GM21515 (cell line): ENCODE measurements around the gene GALNT10.

Experiments used
- ATAC-seq: cut with Tn5 transposase; IDR thresholded peaks from one replicate; pipeline ENCODE4 v1.9.1; 2021; ENCODE audit not compliant: unreplicated experiment

GALNT10 gene

GRCh38 chr5:154264549-154265196 lies 74.1 kb downstream of the GALNT10 start:
- ATAC-seq, result no peak

DNA sequence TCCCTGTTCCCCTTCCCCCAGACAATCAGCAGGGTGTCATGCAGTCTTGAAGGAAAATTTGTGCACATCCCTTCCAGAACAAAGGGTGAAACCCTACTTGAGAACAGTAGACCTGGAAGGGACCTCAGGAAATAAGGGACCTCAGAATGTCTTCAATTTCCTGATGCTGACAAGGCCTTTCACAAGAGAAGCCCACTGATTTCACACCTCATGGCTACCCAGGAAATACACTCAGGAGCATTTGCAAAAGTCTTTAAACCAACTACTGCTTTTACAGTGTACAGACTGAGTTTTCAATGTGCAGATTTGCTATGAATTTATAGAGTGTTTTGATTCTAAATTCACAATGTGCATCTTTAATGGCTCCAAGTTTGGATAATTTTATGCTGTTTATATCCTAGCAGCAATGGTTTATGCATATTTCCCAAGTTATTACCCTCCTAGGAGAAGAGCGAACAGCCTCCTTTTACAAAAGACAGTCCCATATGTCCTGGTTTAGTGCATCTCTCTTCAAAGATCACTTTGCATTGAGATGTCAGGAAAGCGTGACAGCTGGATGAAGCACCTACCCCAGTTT lies 74.8 kb downstream of the GALNT10 start:
- no peak for ATAC-seq

DNA sequence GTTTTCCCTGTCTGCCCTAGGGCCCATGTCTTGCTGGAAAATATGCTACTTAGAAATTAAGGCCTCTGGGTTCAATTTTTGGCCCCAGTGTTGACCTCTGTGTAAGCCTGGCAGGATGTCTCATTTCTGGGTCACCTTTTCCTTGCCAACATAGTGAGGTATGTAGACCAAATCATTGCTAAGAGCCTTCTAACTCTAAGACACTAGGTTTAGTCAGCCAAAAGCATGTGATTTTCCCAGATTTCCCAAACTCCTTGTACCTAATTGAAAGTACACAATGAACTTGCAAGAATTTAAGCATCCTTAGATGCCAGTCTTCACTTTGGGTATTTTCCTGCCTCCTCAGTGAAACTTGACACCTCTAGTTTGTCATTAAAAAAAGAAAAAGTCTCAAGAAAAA lies 77.0 kb downstream of the GALNT10 start:
- no peak for ATAC-seq

DNA sequence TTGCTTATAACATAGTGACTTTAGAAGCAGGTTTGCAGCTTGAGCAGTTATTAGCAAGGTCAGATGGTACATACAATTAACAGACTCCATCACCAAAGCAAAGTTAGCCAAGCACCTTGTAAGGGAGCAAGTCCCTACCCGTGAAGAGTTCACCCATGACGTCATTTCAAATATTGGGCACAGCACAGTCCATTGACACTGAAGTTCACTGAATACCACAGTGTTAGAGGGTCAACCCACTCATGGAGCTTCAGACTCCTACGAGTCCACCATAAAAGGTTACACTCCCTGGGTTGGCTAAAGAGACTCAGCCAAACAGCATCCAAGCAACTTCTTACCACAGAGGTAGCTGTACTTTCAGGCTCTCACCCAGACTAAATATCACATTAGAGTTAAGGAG lies 77.5 kb downstream of the GALNT10 start:
- ATAC-seq, result no peak

DNA sequence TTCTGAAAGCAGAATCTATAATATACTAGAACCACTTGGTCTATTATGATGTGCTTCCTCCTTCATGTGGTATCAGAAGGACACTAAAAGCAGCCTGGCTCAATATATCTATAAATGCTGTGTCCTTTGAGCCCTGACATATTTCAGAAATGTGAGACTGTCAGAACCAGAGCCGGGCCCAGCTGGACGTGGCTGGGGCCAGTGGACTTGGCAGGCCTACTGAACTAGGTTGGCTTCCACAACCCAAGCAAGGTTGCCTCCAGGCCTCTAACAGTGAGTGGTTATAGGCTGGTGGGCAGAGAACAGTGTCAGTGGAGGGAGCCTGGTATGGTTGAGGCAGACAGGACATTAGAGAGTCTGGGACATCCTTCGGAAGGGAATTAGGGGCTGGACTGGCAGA lies 78.9 kb downstream of the GALNT10 start:
- no peak for ATAC-seq

GRCh38 chr5:154271466-154271865 lies 80.9 kb downstream of the GALNT10 start:
- ATAC-seq, result no peak

- no peak for ATAC-seq
Measured at GRCh38 chr5:154271936-154272514, 81.5 kb downstream of the GALNT10 start.

GRCh38 chr5:154273028-154273617 lies 82.6 kb downstream of the GALNT10 start:
- peak; percentile 65 for ATAC-seq

GRCh38 chr5:154273963-154274827 lies 83.7 kb downstream of the GALNT10 start:
- ATAC-seq, result no peak

GRCh38 chr5:154274828-154275185 lies 84.3 kb downstream of the GALNT10 start:
- no peak for ATAC-seq

GRCh38 chr5:154275566-154275965 lies 85.0 kb downstream of the GALNT10 start:
- no peak for ATAC-seq

DNA sequence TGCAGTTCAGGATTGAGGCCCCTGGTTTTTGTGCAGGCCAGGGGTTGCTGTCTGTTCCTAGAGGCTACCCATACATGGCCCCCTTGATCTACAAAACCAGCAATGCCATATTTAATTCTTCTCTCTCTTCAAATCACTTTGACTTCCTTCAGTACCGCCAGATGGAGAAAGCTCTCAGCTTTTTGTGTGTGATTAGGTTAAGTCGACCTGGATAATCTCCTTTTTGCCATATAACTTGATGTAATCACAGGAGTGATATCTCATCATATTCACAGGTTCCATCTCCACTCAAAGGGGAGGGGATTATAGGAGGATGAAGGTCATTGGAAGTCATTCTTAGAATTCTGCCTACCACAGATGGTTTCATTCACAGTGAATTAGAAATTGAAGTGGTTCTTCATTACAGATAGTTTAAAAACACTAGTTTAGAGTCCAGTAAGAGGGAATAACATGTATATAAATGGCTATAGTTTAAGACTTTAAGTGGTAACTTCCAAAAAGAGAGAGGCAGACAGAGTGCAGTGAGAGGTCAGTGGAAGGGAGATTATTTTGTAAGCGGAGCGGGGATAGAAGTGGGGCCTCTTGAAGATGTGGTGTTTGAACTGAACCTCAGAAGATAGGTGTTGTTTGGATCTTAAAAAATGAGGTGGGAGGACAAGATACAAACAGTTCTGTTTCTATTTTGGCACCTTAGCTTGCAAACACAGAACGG lies 85.9 kb downstream of the GALNT10 start:
- ATAC-seq, result no peak

DNA sequence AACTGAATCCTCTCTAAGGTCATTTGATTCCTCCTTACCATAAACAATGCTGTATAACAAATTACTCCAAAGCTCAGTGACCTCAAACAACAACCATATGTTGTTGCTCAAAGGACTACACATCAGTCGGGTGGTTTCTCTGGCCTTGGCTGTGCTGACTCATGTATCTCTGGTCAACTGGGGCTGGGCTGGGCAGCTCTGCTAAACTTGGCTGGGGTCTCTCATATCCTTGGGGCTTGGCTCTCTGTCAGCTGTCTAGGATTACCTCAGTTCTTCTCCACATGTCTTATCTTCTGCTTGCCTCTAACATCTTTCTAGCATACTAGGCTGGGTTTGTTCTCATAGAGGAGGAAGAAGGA lies 86.4 kb downstream of the GALNT10 start:
- no peak for ATAC-seq

- no peak for ATAC-seq
Measured at GRCh38 chr5:154277499-154277898, 87.0 kb downstream of the GALNT10 start.

DNA sequence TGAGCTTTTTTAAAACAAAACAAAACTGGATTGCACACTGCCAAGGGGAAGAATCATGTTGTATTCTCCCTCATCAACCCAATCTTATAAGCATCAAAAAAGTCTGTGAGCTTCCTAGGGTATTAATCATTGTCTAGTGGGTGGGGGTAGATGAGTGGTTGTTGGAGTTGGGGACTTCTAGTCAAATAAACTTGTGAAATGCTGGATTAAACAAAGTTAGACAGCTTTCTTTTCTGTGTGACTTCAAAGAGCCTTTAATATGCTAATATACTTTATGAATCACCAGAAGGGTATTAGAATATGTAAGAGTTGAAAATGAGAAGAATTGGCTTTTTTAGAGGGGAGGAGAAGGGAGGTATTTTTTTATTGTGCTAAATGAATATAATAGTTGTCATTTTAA lies 87.7 kb downstream of the GALNT10 start:
- ATAC-seq, result no peak

DNA sequence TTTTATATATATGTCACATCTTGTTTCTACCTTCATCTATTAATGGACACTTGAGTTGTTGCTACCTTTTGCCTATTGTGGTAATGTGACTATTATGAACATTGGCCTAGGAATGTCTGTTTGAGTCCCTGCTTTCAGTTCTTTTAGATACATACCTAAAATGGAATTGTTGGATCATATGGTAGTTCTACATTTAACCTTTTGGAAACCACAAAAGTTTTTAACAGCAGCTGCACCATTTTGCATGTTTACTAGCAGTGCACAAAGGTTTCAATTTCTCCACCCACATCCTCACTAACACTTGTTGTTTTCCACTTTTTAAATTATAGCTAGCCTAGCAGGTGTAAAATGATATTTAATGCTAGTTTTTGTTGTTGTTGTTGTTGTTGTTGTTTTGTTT lies 88.4 kb downstream of the GALNT10 start:
- peak; percentile 54 for ATAC-seq

DNA sequence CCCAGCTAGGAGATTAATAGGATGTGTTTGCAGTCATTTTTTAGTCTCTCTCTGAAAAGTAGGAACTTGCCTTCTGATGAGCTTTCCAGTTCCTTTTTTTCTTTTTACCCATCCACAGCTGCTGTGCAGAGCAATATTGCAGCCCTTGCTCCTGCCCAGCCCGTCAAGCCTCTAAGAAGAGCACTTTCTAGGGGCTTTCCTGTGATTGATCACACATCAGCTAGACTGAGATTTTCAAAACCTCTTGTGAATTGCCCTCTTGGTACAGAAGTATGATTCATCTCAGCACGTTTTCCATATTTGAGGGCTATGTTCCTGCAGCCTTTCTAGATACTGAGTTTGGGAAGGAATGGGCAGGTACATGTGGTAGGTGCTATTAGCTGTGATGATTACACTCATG lies 93.9 kb downstream of the GALNT10 start:
- ATAC-seq, result peak; percentile 94

- ATAC-seq, result no peak
Measured at GRCh38 chr5:154285661-154286408, 95.3 kb downstream of the GALNT10 start.

DNA sequence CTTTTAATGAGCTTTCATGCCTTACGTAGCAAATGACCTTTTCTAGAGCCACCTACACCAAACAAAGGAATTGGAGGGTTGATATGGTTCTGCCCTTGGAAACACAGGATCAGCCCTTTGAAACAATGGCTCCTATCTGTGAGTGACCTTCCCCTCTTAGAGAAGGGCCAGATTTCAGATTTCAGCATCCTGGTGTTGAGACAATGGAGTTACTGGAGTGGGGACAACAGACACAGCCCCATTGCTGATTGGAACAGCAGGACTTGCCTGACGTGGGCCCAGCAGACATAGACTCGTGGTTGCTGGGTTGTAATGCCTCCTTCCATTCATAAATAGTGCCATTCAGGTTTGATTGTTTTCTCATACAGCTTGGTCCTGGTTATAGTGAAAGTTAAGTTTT lies 96.0 kb downstream of the GALNT10 start:
- ATAC-seq, result no peak

GRCh38 chr5:154287136-154287535 lies 96.6 kb downstream of the GALNT10 start:
- ATAC-seq, result no peak
